Measurements from ENCODE around the gene ZSCAN21. TPM values are rescaled to one million over a fixed set of nuclear protein-coding genes. Genes with fewer than 3 reads are reported as not detected.

The ZSCAN21 gene
- total RNA-seq, 1 donor from 2014 or later: 17.0 TPM

GRCh38 chr7:100033526-100033925, 16.0 kb upstream of the ZSCAN21 start:
- DNase-seq (ENCODE audit: low spot score in 2 of 2, unreplicated experiment in 2 of 2): no peak
- Mint-ChIP-seq H3K4me1 (no peaks in the 10 kb centered on the region), H3K36me3 (peaks cover 70% of the 10 kb centered on the region), H3K27me3 (ENCODE audit: low read depth) (no peaks in the 10 kb centered on the region), H3K27ac (no peak overlapping the region), H3K4me3 (no peak overlapping the region), H3K9me3 (peaks cover 8% of the 10 kb centered on the region)
- no peak for TF ChIP-seq CTCF (IDR thresholded peaks at IDR 0.05; ENCODE audit: unreplicated experiment)

GRCh38 chr7:100034871-100035510, 14.6 kb upstream of the ZSCAN21 start:
- Mint-ChIP-seq H3K27ac (no peak overlapping the region), H3K27me3 (ENCODE audit: low read depth) (no peaks in the 10 kb centered on the region), H3K9me3 (peaks cover 8% of the 10 kb centered on the region), H3K4me1 (no peaks in the 10 kb centered on the region), H3K4me3 (no peak overlapping the region), H3K36me3 (peaks cover 67% of the 10 kb centered on the region)
- no peak for TF ChIP-seq CTCF (IDR thresholded peaks at IDR 0.05; ENCODE audit: unreplicated experiment)
- no peak for DNase-seq (ENCODE audit: low spot score in 2 of 2, unreplicated experiment in 2 of 2)

- TF ChIP-seq CTCF (IDR thresholded peaks at IDR 0.05; ENCODE audit: unreplicated experiment): no peak
- no peak for DNase-seq (ENCODE audit: low spot score in 2 of 2, unreplicated experiment in 2 of 2)
- Mint-ChIP-seq H3K4me3 (no peak overlapping the region), H3K4me1 (no peaks in the 10 kb centered on the region), H3K27ac (no peak overlapping the region), H3K9me3 (peaks cover 8% of the 10 kb centered on the region), H3K36me3 (peaks cover 60% of the 10 kb centered on the region), H3K27me3 (ENCODE audit: low read depth) (no peaks in the 10 kb centered on the region)
Observed at GRCh38 chr7:100035876-100036275, 13.7 kb upstream of the ZSCAN21 start.

GRCh38 chr7:100038326-100038725, 11.2 kb upstream of the ZSCAN21 start:
- no peak for TF ChIP-seq CTCF (IDR thresholded peaks at IDR 0.05; ENCODE audit: unreplicated experiment)
- Mint-ChIP-seq H3K27me3 (ENCODE audit: low read depth) (no peaks in the 10 kb centered on the region), H3K4me3 (no peak overlapping the region), H3K36me3 (peaks cover 43% of the 10 kb centered on the region), H3K4me1 (peaks cover 6% of the 10 kb centered on the region), H3K9me3 (peaks cover 4% of the 10 kb centered on the region), H3K27ac (no peak overlapping the region)
- no peak for DNase-seq (ENCODE audit: low spot score in 2 of 2, unreplicated experiment in 2 of 2)

GRCh38 chr7:100040575-100040974, 9.0 kb upstream of the ZSCAN21 start:
- H3K27me3 Mint-ChIP-seq (ENCODE audit: low read depth): no peaks in the 10 kb centered on the region
- peaks cover 23% of the 10 kb centered on the region for H3K36me3 Mint-ChIP-seq
- H3K27ac Mint-ChIP-seq: no peak overlapping the region
- no peak for TF ChIP-seq CTCF (IDR thresholded peaks at IDR 0.05; ENCODE audit: unreplicated experiment)
- DNase-seq (ENCODE audit: low spot score in 2 of 2, unreplicated experiment in 2 of 2): no peak
- H3K4me3 Mint-ChIP-seq: no peak overlapping the region
- H3K9me3 Mint-ChIP-seq: no peaks in the 10 kb centered on the region
- H3K4me1 Mint-ChIP-seq: peaks cover 6% of the 10 kb centered on the region

DNA sequence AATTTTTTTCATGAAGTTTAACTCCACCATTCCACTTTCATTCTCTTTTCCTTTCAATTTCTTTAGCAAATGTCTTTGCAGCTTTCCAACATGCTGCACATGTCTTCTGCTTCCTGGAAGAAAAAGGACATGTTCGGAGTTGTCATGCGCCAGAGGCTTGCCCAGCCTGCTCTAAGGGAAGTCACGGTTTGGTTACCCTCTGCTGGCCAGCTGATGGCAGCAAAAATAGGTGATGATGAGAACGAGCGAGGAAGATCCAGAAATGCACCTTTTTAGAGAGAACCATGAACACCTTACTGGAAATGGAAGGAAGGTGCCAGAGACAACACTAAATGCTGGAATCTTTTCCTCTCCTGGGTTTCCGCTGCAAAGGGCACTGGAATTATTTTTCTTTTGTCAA, 4.9 kb upstream of the ZSCAN21 start:
- H3K4me1 Mint-ChIP-seq: peaks cover 8% of the 10 kb centered on the region
- H3K27ac Mint-ChIP-seq: no peak overlapping the region
- peaks cover 2% of the 10 kb centered on the region for H3K36me3 Mint-ChIP-seq
- no peaks in the 10 kb centered on the region for H3K9me3 Mint-ChIP-seq
- no peaks in the 10 kb centered on the region for H3K27me3 Mint-ChIP-seq (ENCODE audit: low read depth)
- DNase-seq (ENCODE audit: low spot score in 2 of 2, unreplicated experiment in 2 of 2): no peak
- TF ChIP-seq CTCF (IDR thresholded peaks at IDR 0.05; ENCODE audit: unreplicated experiment): no peak
- no peak overlapping the region for H3K4me3 Mint-ChIP-seq

Measured in mesothelial cell of epicardium (in vitro differentiated cells).